CD14-positive monocyte (primary cell): ENCODE data around the gene SMIM35. TPM values are rescaled to one million over a fixed set of nuclear protein-coding genes. Genes with fewer than 3 reads are reported as not detected.

ENCODE experiments used
- DNase-seq, 3 donors: peaks; one replicate each; pipeline ENCODE4 v3.0.0-alpha.2; 2011 to 2022
- H2AFZ ChIP-seq: 2 replicates; pipeline ENCODE4 v1.6.0; 2012; ENCODE audit warnings: mild to moderate bottlenecking, low read depth, low read length, inconsistent platforms; ENCODE audit not compliant: insufficient read depth, poor library complexity, severe bottlenecking
- H3K27ac ChIP-seq, 2 donors: 1 replicate in 1 of 2; 2 replicates in 1 of 2; pipeline ENCODE4 v1.5.1; 2012 to 2013; ENCODE audit warnings: low read length in 2 of 2, control low read depth in 1 of 2, inconsistent platforms in 1 of 2, low read depth in 1 of 2, mild to moderate bottlenecking in 1 of 2
- H3K27me3 ChIP-seq, 2 donors: one replicate each; pipeline versions ENCODE4 v1.6.0 to v1.6.1; 2011 to 2013; ENCODE audit warnings: low read length in 2 of 2; ENCODE audit not compliant: control insufficient read depth in 2 of 2, insufficient read depth in 2 of 2
- H3K36me3 ChIP-seq, 2 donors: replicated peaks in 1 of 2; 1 replicate in 1 of 2; 2 replicates in 1 of 2; pipeline versions ENCODE4 v1.5.1 to v1.6.1; 2012 to 2013; ENCODE audit warnings: low read length in 2 of 2, control low read depth in 1 of 2, inconsistent platforms in 1 of 2, mild to moderate bottlenecking in 1 of 2; ENCODE audit not compliant: insufficient read depth in 2 of 2, control insufficient read depth in 1 of 2
- H3K4me1 ChIP-seq, 2 donors: 1 replicate in 1 of 2; 2 replicates in 1 of 2; pipeline versions ENCODE4 v1.5.1 to v1.6.1; 2012 to 2013; ENCODE audit warnings: low read length in 2 of 2, control low read depth in 1 of 2, inconsistent platforms in 1 of 2, mild to moderate bottlenecking in 1 of 2, moderate library complexity in 1 of 2; ENCODE audit not compliant: insufficient read depth in 2 of 2, control insufficient read depth in 1 of 2
- H3K4me2 ChIP-seq: replicated peaks from 2 replicates; pipeline ENCODE3; 2012; ENCODE audit warnings: low read length, moderate library complexity, mild to moderate bottlenecking; ENCODE audit not compliant: poor library complexity, severe bottlenecking; ENCODE audit errors: extremely low read depth
- H3K4me3 ChIP-seq, 3 experiments: fragments of 200-600 bp in 1 of 3; sonication (generic) in 1 of 3; replicated peaks in 1 of 3; 1 replicate in 2 of 3; 2 replicates in 1 of 3; pipeline ENCODE4 v1.5.1; 2011 to 2013; ENCODE audit warnings: low read length in 3 of 3, mild to moderate bottlenecking in 3 of 3, control low read depth in 2 of 3, low read depth in 2 of 3, inconsistent platforms in 1 of 3, moderate library complexity in 1 of 3
- H3K79me2 ChIP-seq: 2 replicates; pipeline ENCODE4 v1.6.0; 2012; ENCODE audit warnings: mild to moderate bottlenecking, control low read depth, inconsistent platforms, low read length, moderate library complexity; ENCODE audit not compliant: insufficient read depth
- H3K9ac ChIP-seq: 2 replicates; pipeline ENCODE4 v1.6.0; 2017; ENCODE audit warnings: low read length, mild to moderate bottlenecking; ENCODE audit not compliant: insufficient read depth, poor library complexity, severe bottlenecking
- H3K9me3 ChIP-seq, 2 donors: replicated peaks in 1 of 2; 1 replicate in 1 of 2; 2 replicates in 1 of 2; pipeline versions ENCODE4 v1.5.1 to v1.6.1; 2012 to 2013; ENCODE audit warnings: low read length in 2 of 2, control low read depth in 1 of 2; ENCODE audit not compliant: control insufficient read depth in 1 of 2, insufficient read depth in 1 of 2
- H4K20me1 ChIP-seq: 2 replicates; pipeline ENCODE4 v1.6.0; 2012; ENCODE audit warnings: mild to moderate bottlenecking, low read length, control low read depth, moderate library complexity; ENCODE audit not compliant: insufficient read depth
- H3K27ac Mint-ChIP-seq, 7 donors: one replicate each; pipeline ENCODE4 v1.8.0; 2020; ENCODE audit warnings: mild to moderate bottlenecking in 7 of 7, mixed read lengths in 7 of 7, moderate library complexity in 6 of 7, inconsistent platforms in 2 of 7
- H3K27me3 Mint-ChIP-seq, 3 donors: one replicate each; pipeline ENCODE4 v1.8.0; 2021 to 2022; ENCODE audit warnings: low read depth in 3 of 3, mild to moderate bottlenecking in 3 of 3, mixed read lengths in 3 of 3, moderate library complexity in 3 of 3, inconsistent platforms in 1 of 3
- H3K36me3 Mint-ChIP-seq, 2 donors: one replicate each; pipeline ENCODE4 v1.8.0; 2020; ENCODE audit warnings: mixed read lengths in 2 of 2, inconsistent platforms in 1 of 2, mild to moderate bottlenecking in 1 of 2
- H3K4me1 Mint-ChIP-seq: one replicate; pipeline ENCODE4 v1.8.0; 2020; ENCODE audit warnings: mild to moderate bottlenecking, mixed read lengths
- H3K4me3 Mint-ChIP-seq, 2 donors: one replicate each; pipeline ENCODE4 v1.8.0; 2020; ENCODE audit warnings: mild to moderate bottlenecking in 2 of 2, mixed read lengths in 2 of 2, moderate library complexity in 1 of 2
- H3K9me3 Mint-ChIP-seq, 7 donors: one replicate each; pipeline ENCODE4 v1.8.0; 2020 to 2022; ENCODE audit warnings: mixed read lengths in 7 of 7, mild to moderate bottlenecking in 6 of 7, moderate library complexity in 6 of 7, inconsistent platforms in 2 of 7
- WGBS: methylation state at CpG from one replicate; pipeline ENCODE4 v1.1.5; 2013; ENCODE audit warnings: missing lambda C conversion rate; ENCODE audit not compliant: insufficient coverage; 5-methylcytosine and 5-hydroxymethylcytosine counted together
- intact Hi-C, 2 donors: fragments of 100-400 bp; cut with micrococcal nuclease; formaldehyde crosslinking; loops; one replicate each; pipeline versions ENCODE4 v1.15.0 to v1.15.1; 2023
- polyA plus RNA-seq, 3 donors: library from polyadenylated mRNA; depleted of rRNA in 1 of 3; unstranded in 2 of 3; stranded (reverse) in 1 of 3; fragments of 300-500 nt in 2 of 3; fragments of >200 nt in 1 of 3; fragmentation: Illumina TruSeq in 2 of 3; gene quantifications; 1 replicate in 2 of 3; 2 replicates in 1 of 3; pipeline ENCODE4 v1.2.3, GENCODE V29; 2012 to 2021
- TF ChIP-seq, protein P1 (sequence below): fragments of 200-600 bp; IDR thresholded peaks from one replicate; pipeline ENCODE4 v1.8.0; 2022; ENCODE audit warnings: antibody characterized with exemption, mild to moderate bottlenecking

SMIM35 gene
- polyA plus RNA-seq, 3 donors, result 0.05 to 0.29 (median 0.11) TPM

DNA sequence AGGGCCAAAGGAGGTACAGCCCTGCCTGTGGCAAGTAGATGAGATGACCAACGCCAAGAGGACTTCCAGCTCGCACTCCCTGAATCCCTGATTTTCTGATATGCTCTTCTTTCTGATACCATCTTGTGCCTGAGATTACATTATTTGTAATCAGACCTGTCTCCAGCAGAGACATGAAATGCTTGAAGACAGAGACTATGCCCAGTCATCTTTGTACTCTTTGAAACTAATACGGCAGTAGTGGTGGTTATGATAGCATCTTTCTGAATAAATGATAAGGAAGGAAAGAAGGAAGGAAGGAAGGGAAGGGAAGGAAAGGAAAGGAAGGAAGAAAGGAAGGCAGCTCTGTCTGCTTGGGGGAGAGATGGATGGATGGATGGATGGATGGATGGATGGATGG is 72.7 kb downstream of the SMIM35 start:
- Histone ChIP-seq H3K27ac (peak overlapping the region in 1 of 2 donors; percentile 98), H3K4me2 (no peak overlapping the region), H3K4me3 (no peak overlapping the region), H3K27me3 (no peaks in the 10 kb centered on the region), H3K36me3 (no peaks in the 10 kb centered on the region), H2AFZ (no peak overlapping the region), H3K79me2 (peaks cover 3% of the 10 kb centered on the region), H3K4me1 (peaks cover 72 to 79% of the 10 kb centered on the region in 2 donors), H3K9ac (no peak overlapping the region), H3K9me3 (peaks cover 15 to 16% of the 10 kb centered on the region in 2 donors), H4K20me1 (no peaks in the 10 kb centered on the region)
- peak overlapping the region in 6 of 7 donors; percentile 46 to 99 (median 96) for H3K27ac Mint-ChIP-seq
- peaks cover 77% of the 10 kb centered on the region for H3K4me1 Mint-ChIP-seq
- peaks cover 0 to 2% (median 2%) of the 10 kb centered on the region in 3 donors for H3K27me3 Mint-ChIP-seq
- H3K36me3 Mint-ChIP-seq, result peaks cover 9 to 15% of the 10 kb centered on the region in 2 donors
- intact Hi-C loops, result loop anchor here in 1 of 2 donors (5.0 to 10.0 kb wide), 3 partner anchors 38 to 71 kb away; partner anchors contain the start of gene SMIM35
- TF ChIP-seq, protein P1, sequence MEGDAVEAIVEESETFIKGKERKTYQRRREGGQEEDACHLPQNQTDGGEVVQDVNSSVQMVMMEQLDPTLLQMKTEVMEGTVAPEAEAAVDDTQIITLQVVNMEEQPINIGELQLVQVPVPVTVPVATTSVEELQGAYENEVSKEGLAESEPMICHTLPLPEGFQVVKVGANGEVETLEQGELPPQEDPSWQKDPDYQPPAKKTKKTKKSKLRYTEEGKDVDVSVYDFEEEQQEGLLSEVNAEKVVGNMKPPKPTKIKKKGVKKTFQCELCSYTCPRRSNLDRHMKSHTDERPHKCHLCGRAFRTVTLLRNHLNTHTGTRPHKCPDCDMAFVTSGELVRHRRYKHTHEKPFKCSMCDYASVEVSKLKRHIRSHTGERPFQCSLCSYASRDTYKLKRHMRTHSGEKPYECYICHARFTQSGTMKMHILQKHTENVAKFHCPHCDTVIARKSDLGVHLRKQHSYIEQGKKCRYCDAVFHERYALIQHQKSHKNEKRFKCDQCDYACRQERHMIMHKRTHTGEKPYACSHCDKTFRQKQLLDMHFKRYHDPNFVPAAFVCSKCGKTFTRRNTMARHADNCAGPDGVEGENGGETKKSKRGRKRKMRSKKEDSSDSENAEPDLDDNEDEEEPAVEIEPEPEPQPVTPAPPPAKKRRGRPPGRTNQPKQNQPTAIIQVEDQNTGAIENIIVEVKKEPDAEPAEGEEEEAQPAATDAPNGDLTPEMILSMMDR, result no peak
- H3K4me3 Mint-ChIP-seq, result no peak overlapping the region
- DNase-seq, result no peak
- 94% methylated on average over 3 of the region's 3 CpGs for WGBS
- H3K9me3 Mint-ChIP-seq, result peaks cover 10 to 18% (median 16%) of the 10 kb centered on the region in 7 donors

DNA sequence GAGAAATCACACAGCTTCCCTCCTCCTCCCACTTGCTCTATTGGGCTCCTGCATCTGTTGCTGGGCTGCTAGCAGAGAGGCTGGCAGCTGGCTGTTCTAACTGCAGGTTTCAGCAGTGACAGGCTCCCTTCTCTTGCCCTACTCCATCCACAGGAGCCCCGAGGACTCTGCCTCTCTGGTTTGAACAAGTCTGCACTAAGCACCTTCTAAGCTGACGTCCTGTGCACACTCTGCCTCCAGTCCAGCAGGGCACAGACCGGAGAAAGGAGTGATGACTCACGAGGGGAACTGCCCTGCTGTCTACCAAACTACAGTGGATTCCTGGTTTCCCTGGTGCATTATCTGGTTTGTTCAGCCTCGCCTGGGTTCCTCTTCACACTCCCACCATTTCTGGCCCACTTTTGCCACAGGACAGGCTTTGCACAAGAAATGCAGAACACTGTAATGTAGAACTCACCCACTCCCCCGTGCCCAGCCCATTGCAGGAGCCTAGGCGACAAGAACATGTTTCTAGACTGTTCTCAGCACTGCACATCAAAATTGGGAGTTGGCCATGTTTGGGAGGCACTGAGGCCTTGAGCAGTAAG is 74.6 kb downstream of the SMIM35 start:
- no peaks in the 10 kb centered on the region for H3K27me3 ChIP-seq
- H3K79me2 ChIP-seq, result peaks cover 5% of the 10 kb centered on the region
- H3K4me2 ChIP-seq, result peak overlapping the region; percentile 60
- peak overlapping the region; percentile 34 to 64 for H3K4me3 Mint-ChIP-seq
- peak overlapping the region; percentile 81 for H3K9ac ChIP-seq
- H3K9me3 ChIP-seq, result peaks cover 1 to 2% of the 10 kb centered on the region in 2 donors
- H3K27ac ChIP-seq, result peak overlapping the region; percentile 98 to 99
- peak overlapping the region; percentile 95 to 99 (median 98) for H3K27ac Mint-ChIP-seq
- no peaks in the 10 kb centered on the region for H3K27me3 Mint-ChIP-seq
- no peaks in the 10 kb centered on the region for H3K36me3 ChIP-seq
- H3K9me3 Mint-ChIP-seq, result peaks cover 0 to 5% (median 2%) of the 10 kb centered on the region in 7 donors
- peaks cover 90 to 97% of the 10 kb centered on the region in 2 donors for H3K4me1 ChIP-seq
- H3K4me1 Mint-ChIP-seq, result peaks cover 95% of the 10 kb centered on the region
- no peaks in the 10 kb centered on the region for H4K20me1 ChIP-seq
- 0% methylated on average over 5 of the region's 7 CpGs for WGBS
- H3K4me3 ChIP-seq, result peak overlapping the region in 1 of 3 experiments; percentile 32
- DNase-seq, result peak; percentile 89 to 97 (median 96)
- TF ChIP-seq, protein P1, result no peak
- H3K36me3 Mint-ChIP-seq, result peaks cover 0 to 4% of the 10 kb centered on the region in 2 donors
- no peak overlapping the region for H2AFZ ChIP-seq
- intact Hi-C loops, result loop anchor here in 1 of 2 donors (5.0 to 10.0 kb wide), 3 partner anchors 40 to 73 kb away; partner anchors contain the start of gene SMIM35
